K562 (cell line): ENCODE data around the gene CYLD. TPM values are rescaled to one million over a fixed set of nuclear protein-coding genes. Genes with fewer than 3 reads are reported as not detected.

Experiments
- ATAC-seq: fragments of 200-7000 bp; cut with Tn5 transposase; 3 replicates; pipeline ENCODE4 v1.9.1; 2020; ENCODE audit warnings: moderate library complexity
- BruUV-seq: library from RNA; stranded (reverse); fragments of 400-500 nt; replicated peaks from 2 replicates; lab custom pipeline; 2021; lab: Mats Ljungman, UMichigan
- CTCF ChIA-PET: fragments of 300-600 bp; formaldehyde crosslinking; extraction: SDS; loops from one replicate; lab custom pipeline; 2021; ENCODE audit warnings: low intra/inter-chr PET ratio; lab: Yijun Ruan, JAX
- POLR2A ChIA-PET: fragments of 300-600, 350-650 bp; sonication (Branson Sonifier 250); formaldehyde crosslinking; extraction: SDS; loops from one replicate; lab custom pipeline; 2021; ENCODE audit warnings: antibody characterized with exemption, inconsistent platforms; lab: Yijun Ruan, JAX
- DNase-seq, 4 experiments: peaks; one replicate each; pipeline versions ENCODE4 v3.0.0 to v3.0.0-alpha.2; 2011 to 2018; ENCODE audit warnings: low spot score in 3 of 4, mixed read lengths in 3 of 4; ENCODE audit errors: extremely low read depth in 1 of 4
- FAIRE-seq: peaks from 2 replicates; lab custom pipeline; 2011; peaks lifted over from hg19 to GRCh38; lab: Jason Lieb, UNC
- H2AFZ ChIP-seq: 2 replicates; pipeline ENCODE4 v1.6.0; 2011; ENCODE audit warnings: low read depth, low read length, control low read depth, inconsistent platforms
- H3K27ac ChIP-seq: fragments of 200-600 bp; 3 replicates; pipeline ENCODE4 v1.8.0; 2011; ENCODE audit warnings: low read depth, mild to moderate bottlenecking, control low read depth, inconsistent platforms, low read length, moderate library complexity, mixed read lengths; ENCODE audit errors: extremely low read depth
- H3K27me3 ChIP-seq, 2 experiments: fragments of 300-600 bp in 1 of 2; 2 replicates in 1 of 2; 3 replicates in 1 of 2; pipeline versions ENCODE4 v1.6.0 to v1.8.0; 2011; ENCODE audit warnings: inconsistent platforms in 2 of 2, low read length in 2 of 2, mild to moderate bottlenecking in 1 of 2, mixed read lengths in 1 of 2, moderate library complexity in 1 of 2; ENCODE audit not compliant: control insufficient read depth in 2 of 2, insufficient read depth in 2 of 2
- H3K36me3 ChIP-seq: fragments of 300-600 bp; 3 replicates; pipeline ENCODE4 v1.8.0; 2011; ENCODE audit warnings: mild to moderate bottlenecking, low read length, inconsistent platforms; ENCODE audit not compliant: control insufficient read depth, insufficient read depth
- H3K4me1 ChIP-seq, 2 experiments: fragments of 200-600 bp in 1 of 2; replicated peaks in 1 of 2; 2 replicates in 1 of 2; 3 replicates in 1 of 2; pipeline versions ENCODE4 v1.5.1 to v1.8.0; 2011; ENCODE audit warnings: inconsistent platforms in 2 of 2, low read length in 2 of 2, mild to moderate bottlenecking in 1 of 2, mixed read lengths in 1 of 2, moderate library complexity in 1 of 2; ENCODE audit not compliant: control insufficient read depth in 2 of 2, insufficient read depth in 2 of 2
- H3K4me2 ChIP-seq: 2 replicates; pipeline ENCODE4 v1.6.1; 2011; ENCODE audit warnings: low read length, control low read depth, inconsistent platforms, mixed read lengths; ENCODE audit not compliant: insufficient read depth
- H3K4me3 ChIP-seq: fragments of 200-600 bp; sonication (generic), shearing (Covaris generic); 2 replicates; pipeline ENCODE4 v1.5.1; 2016; ENCODE audit warnings: control low read depth, inconsistent platforms
- H3K79me2 ChIP-seq: fragments of 200-600 bp; 3 replicates; pipeline ENCODE4 v1.8.0; 2011; ENCODE audit warnings: low read length, inconsistent platforms; ENCODE audit not compliant: control insufficient read depth, insufficient read depth
- H3K9ac ChIP-seq, 2 experiments: 2 replicates each; pipeline versions ENCODE4 v1.6.0 to v1.6.1; 2011; ENCODE audit warnings: low read depth in 2 of 2, low read length in 2 of 2, control low read depth in 1 of 2, inconsistent platforms in 1 of 2, mild to moderate bottlenecking in 1 of 2, mixed read lengths in 1 of 2; ENCODE audit not compliant: insufficient read depth in 1 of 2
- H3K9me1 ChIP-seq: one replicate; pipeline ENCODE4 v1.6.0; 2011; ENCODE audit warnings: inconsistent platforms, mild to moderate bottlenecking, low read length, moderate library complexity; ENCODE audit not compliant: control insufficient read depth, insufficient read depth
- H3K9me3 ChIP-seq: replicated peaks from 2 replicates; pipeline ENCODE4 v1.5.1; 2011; ENCODE audit warnings: low read depth, low read length, inconsistent platforms; ENCODE audit not compliant: control insufficient read depth, insufficient read depth
- H4K20me1 ChIP-seq: replicated peaks from 2 replicates; pipeline ENCODE4 v1.6.1; 2011; ENCODE audit warnings: low read length, inconsistent platforms, mixed read lengths; ENCODE audit not compliant: control insufficient read depth, insufficient read depth
- BRF1 ChIP-seq: IDR thresholded peaks from 3 replicates; pipeline ENCODE4 v1.6.1; 2011; ENCODE audit warnings: borderline replicate concordance, mild to moderate bottlenecking; ENCODE audit not compliant: insufficient read length; ENCODE audit errors: extremely low read depth
- CBX8 ChIP-seq: fragments of 200-600 bp; sonication (generic); IDR thresholded peaks from 2 replicates; pipeline ENCODE4 v1.6.1; 2012; ENCODE audit warnings: borderline replicate concordance, mixed run types, low read depth, mild to moderate bottlenecking, moderate library complexity, mixed read lengths, low read length, control low read depth, inconsistent platforms; ENCODE audit not compliant: poor library complexity, severe bottlenecking; ENCODE audit errors: extremely low read depth
- GATA2 ChIP-seq: sonication (generic); formaldehyde crosslinking; IDR thresholded peaks from 2 replicates; pipeline ENCODE4 v1.4.0; 2020; ENCODE audit warnings: mild to moderate bottlenecking, missing genetic modification reagents
- HLTF ChIP-seq: fragments of 450-650 bp; IDR thresholded peaks from 2 replicates; pipeline ENCODE4 v1.6.1; 2016
- MAFF ChIP-seq: IDR thresholded peaks from 2 replicates; pipeline ENCODE4 v1.6.1; 2012; ENCODE audit warnings: low read length, improper control_type of control experiment
- MAFG ChIP-seq: fragments of 450-650 bp; conservative IDR thresholded peaks from 2 replicates; pipeline ENCODE4 v1.6.1; 2016; ENCODE audit warnings: missing genetic modification characterization, missing compliant biosample characterization
- RBM34 ChIP-seq: fragments of 200-400 bp; formaldehyde crosslinking; IDR thresholded peaks from 2 replicates; pipeline ENCODE4 v1.6.1; 2018; ENCODE audit warnings: low read length, borderline replicate concordance; ENCODE audit not compliant: insufficient read depth
- SMAD2 ChIP-seq: fragments of 150-350 bp; IDR thresholded peaks from 2 replicates; pipeline ENCODE4 v1.6.1; 2014; ENCODE audit warnings: low read depth, mild to moderate bottlenecking, low read length
- STAT5A ChIP-seq: IDR thresholded peaks from 2 replicates; pipeline ENCODE4 v1.6.1; 2012; ENCODE audit warnings: low read length, inconsistent platforms, borderline replicate concordance
- ZBTB7A ChIP-seq: IDR thresholded peaks from 2 replicates; pipeline ENCODE4 v1.6.1; 2011; ENCODE audit warnings: low read depth, mild to moderate bottlenecking, low read length, moderate library complexity, borderline replicate concordance; ENCODE audit not compliant: control insufficient read depth
- ZNF408 ChIP-seq: fragments of 250-450 bp; sonication (Bioruptor Pico); IDR thresholded peaks from 2 replicates; pipeline ENCODE4 v1.4.0; 2020; ENCODE audit warnings: low read depth, mild to moderate bottlenecking, moderate library complexity
- ZNF778 ChIP-seq: fragments of 450-650 bp; formaldehyde crosslinking; IDR thresholded peaks from 2 replicates; pipeline ENCODE4 v1.4.0; 2020; ENCODE audit warnings: mild to moderate bottlenecking, moderate library complexity
- WGBS: fragments of 100-300 bp; shearing (Covaris generic); methylation state at CpG from one replicate; pipeline ENCODE4 v1.1.6; 2016; ENCODE audit warnings: low coverage, mixed read lengths; ENCODE audit not compliant: insufficient coverage; ENCODE audit errors: missing lambda C conversion rate; 5-methylcytosine and 5-hydroxymethylcytosine counted together
- in situ Hi-C: fragments of 300-500 bp; cut with MboI; formaldehyde crosslinking; loops from 4 replicates; pipeline ENCODE4 v1.15.0; 2018; ENCODE audit warnings: inconsistent platforms, mixed read lengths
- intact Hi-C: fragments of 100-400 bp; cut with micrococcal nuclease; formaldehyde crosslinking; loops from 2 replicates; pipeline ENCODE4 v1.14.2; 2022
- polyA plus RNA-seq, 8 experiments: library from polyadenylated mRNA; depleted of rRNA in 4 of 8; stranded (reverse) in 5 of 8; unstranded in 3 of 8; fragments of >200 nt; fragmentation: Nextera tagmentation in 2 of 8; fragmentation: Illumina TruSeq in 1 of 8; extraction: Ambion mirVana in 2 of 8; extraction: Trizol in 1 of 8; gene quantifications; 2 replicates each; pipeline versions ENCODE4 v1.2.1 to v1.2.3, GENCODE V29; 2011 to 2014; ENCODE audit warnings: inconsistent platforms in 1 of 8, missing spikeins in 1 of 8
- total RNA-seq, 7 experiments: library from RNA; depleted of rRNA in 6 of 7; stranded (reverse); fragments of >200 nt in 6 of 7; fragmentation: Illumina TruSeq in 2 of 7; extraction: Trizol in 2 of 7; gene quantifications; 2 replicates each; pipeline versions ENCODE4 v1.2.1 to v1.2.3, GENCODE V29; 2011 to 2021; ENCODE audit warnings: low replicate concordance in 1 of 7
- TF ChIP-seq, protein P1 (sequence below): fragments of 250-450 bp; sonication (Bioruptor Pico); IDR thresholded peaks from 2 replicates; pipeline ENCODE4 v1.9.0; 2021; ENCODE audit warnings: mild to moderate bottlenecking, inconsistent platforms
- TF ChIP-seq, protein P2 (sequence below), 2 experiments: fragments of 150-350 bp in 1 of 2; IDR thresholded peaks; 2 replicates each; pipeline ENCODE4 v1.6.1; 2012 to 2016; ENCODE audit warnings: low read depth in 2 of 2, low read length in 2 of 2, mild to moderate bottlenecking in 1 of 2, moderate library complexity in 1 of 2
- TF ChIP-seq, protein P3 (sequence below): fragments of 450-650 bp; IDR thresholded peaks from 2 replicates; pipeline ENCODE4 v1.6.1; 2016

The CYLD gene
- total and polyA plus RNA-seq, 9 of the 15 experiments (the other 6 are each of a cell fraction or from before 2014, with no cell fraction given), result 3.4 to 7.4 (median 5.3) TPM

DNA sequence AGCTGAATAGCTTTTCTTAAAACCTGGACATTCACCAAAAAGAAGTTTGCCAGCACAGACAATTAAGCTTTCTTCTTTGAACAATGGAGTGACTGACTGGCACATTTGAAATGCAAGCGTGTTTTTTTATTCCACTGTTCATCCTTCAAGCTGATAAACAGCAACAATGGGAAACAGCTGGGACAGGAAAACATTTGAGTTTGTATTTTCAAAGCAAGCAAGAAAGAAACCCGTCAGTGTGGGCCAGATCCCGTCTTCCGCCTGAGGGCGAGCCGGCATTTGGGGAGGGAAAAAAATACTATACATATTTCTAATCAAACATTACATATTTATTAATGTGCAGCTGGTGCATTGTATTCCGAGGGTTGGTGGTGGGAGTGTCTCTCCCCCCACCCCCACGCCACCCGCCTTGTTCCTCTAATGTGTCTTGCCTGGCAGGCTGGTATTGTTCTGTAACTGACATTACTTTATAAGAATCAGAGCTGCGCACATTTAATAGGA, 94.3 kb downstream of the CYLD start:
- Histone ChIP-seq H2AFZ (no peak overlapping the region), H3K36me3 (no peaks in the 10 kb centered on the region), H3K9me1 (no peaks in the 10 kb centered on the region), H3K9ac (no peak overlapping the region), H3K27ac (no peak overlapping the region), H3K4me1 (peaks cover 5 to 6% of the 10 kb centered on the region in 2 experiments; a peak in 4 of 5 replicates), H3K79me2 (no peaks in the 10 kb centered on the region), H3K4me2 (no peak overlapping the region), H3K9me3 (no peaks in the 10 kb centered on the region), H3K4me3 (no peak overlapping the region), H3K27me3 (peaks cover 0 to 28% of the 10 kb centered on the region in 2 experiments; a peak in 2 of 5 replicates), H4K20me1 (no peaks in the 10 kb centered on the region; the same call in 1 of the 2 replicates)
- intact Hi-C loops (no loop called here), in situ Hi-C loops (no loop called here)
- DNase-seq, result no peak
- no peak for ATAC-seq
- FAIRE-seq, result no peak
- no TSS peak for BruUV-seq
- 8% methylated on average over 10 of the region's 10 CpGs for WGBS
- CTCF ChIA-PET, result no interaction called here
- POLR2A ChIA-PET, result no interaction called here
- TF ChIP-seq ZNF778 (CRISPR knock-in tag) (no peak), GATA2 (CRISPR knock-in tag) (no peak), SMAD2 (no peak), RBM34 (no peak), HLTF (no peak), CBX8 (no peak), ZBTB7A (no peak), STAT5A (no peak), MAFG (no peak), ZNF408 (CRISPR knock-in tag) (no peak), BRF1 (no peak), MAFF (no peak)
- TF ChIP-seq, protein P1, sequence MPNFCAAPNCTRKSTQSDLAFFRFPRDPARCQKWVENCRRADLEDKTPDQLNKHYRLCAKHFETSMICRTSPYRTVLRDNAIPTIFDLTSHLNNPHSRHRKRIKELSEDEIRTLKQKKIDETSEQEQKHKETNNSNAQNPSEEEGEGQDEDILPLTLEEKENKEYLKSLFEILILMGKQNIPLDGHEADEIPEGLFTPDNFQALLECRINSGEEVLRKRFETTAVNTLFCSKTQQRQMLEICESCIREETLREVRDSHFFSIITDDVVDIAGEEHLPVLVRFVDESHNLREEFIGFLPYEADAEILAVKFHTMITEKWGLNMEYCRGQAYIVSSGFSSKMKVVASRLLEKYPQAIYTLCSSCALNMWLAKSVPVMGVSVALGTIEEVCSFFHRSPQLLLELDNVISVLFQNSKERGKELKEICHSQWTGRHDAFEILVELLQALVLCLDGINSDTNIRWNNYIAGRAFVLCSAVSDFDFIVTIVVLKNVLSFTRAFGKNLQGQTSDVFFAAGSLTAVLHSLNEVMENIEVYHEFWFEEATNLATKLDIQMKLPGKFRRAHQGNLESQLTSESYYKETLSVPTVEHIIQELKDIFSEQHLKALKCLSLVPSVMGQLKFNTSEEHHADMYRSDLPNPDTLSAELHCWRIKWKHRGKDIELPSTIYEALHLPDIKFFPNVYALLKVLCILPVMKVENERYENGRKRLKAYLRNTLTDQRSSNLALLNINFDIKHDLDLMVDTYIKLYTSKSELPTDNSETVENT (CRISPR knock-in tag), result no peak
- TF ChIP-seq, protein P2, sequence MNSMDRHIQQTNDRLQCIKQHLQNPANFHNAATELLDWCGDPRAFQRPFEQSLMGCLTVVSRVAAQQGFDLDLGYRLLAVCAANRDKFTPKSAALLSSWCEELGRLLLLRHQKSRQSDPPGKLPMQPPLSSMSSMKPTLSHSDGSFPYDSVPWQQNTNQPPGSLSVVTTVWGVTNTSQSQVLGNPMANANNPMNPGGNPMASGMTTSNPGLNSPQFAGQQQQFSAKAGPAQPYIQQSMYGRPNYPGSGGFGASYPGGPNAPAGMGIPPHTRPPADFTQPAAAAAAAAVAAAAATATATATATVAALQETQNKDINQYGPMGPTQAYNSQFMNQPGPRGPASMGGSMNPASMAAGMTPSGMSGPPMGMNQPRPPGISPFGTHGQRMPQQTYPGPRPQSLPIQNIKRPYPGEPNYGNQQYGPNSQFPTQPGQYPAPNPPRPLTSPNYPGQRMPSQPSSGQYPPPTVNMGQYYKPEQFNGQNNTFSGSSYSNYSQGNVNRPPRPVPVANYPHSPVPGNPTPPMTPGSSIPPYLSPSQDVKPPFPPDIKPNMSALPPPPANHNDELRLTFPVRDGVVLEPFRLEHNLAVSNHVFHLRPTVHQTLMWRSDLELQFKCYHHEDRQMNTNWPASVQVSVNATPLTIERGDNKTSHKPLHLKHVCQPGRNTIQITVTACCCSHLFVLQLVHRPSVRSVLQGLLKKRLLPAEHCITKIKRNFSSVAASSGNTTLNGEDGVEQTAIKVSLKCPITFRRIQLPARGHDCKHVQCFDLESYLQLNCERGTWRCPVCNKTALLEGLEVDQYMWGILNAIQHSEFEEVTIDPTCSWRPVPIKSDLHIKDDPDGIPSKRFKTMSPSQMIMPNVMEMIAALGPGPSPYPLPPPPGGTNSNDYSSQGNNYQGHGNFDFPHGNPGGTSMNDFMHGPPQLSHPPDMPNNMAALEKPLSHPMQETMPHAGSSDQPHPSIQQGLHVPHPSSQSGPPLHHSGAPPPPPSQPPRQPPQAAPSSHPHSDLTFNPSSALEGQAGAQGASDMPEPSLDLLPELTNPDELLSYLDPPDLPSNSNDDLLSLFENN (IDR thresholded peaks at IDR 0.05; ENCODE audit: low read depth in 2 of 2, low read length in 2 of 2), result no peak
- TF ChIP-seq, protein P3, sequence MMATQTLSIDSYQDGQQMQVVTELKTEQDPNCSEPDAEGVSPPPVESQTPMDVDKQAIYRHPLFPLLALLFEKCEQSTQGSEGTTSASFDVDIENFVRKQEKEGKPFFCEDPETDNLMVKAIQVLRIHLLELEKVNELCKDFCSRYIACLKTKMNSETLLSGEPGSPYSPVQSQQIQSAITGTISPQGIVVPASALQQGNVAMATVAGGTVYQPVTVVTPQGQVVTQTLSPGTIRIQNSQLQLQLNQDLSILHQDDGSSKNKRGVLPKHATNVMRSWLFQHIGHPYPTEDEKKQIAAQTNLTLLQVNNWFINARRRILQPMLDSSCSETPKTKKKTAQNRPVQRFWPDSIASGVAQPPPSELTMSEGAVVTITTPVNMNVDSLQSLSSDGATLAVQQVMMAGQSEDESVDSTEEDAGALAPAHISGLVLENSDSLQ, result no peak
